HG03442 (cell line): Measurements from ENCODE around the gene SMOC2.
"Not testable (repeated sequence)": the region's sequence is repeated elsewhere in the genome, so short reads cannot be mapped to it uniquely, and the experiment has no call there.

ENCODE experiments used
- ATAC-seq: cut with Tn5 transposase; IDR thresholded peaks from one replicate; pipeline ENCODE4 v1.9.1; 2021; ENCODE audit warnings: mild to moderate bottlenecking, moderate library complexity; ENCODE audit not compliant: unreplicated experiment

SMOC2 gene

GRCh38 chr6:168674595-168674994, 233.6 kb downstream of the SMOC2 start:
- no peak for ATAC-seq

GRCh38 chr6:168675375-168675774, 234.4 kb downstream of the SMOC2 start:
- ATAC-seq = no peak

- no peak for ATAC-seq
Observed at GRCh38 chr6:168675933-168676551, 235.1 kb downstream of the SMOC2 start.

GRCh38 chr6:168676552-168677322, 235.8 kb downstream of the SMOC2 start:
- no peak for ATAC-seq

GRCh38 chr6:168677323-168677781, 236.4 kb downstream of the SMOC2 start:
- ATAC-seq = not testable (repeated sequence)

- no peak for ATAC-seq
Observed at GRCh38 chr6:168678077-168678476, 237.1 kb downstream of the SMOC2 start.

- no peak for ATAC-seq
Observed at GRCh38 chr6:168678588-168678987, 237.6 kb downstream of the SMOC2 start.

GRCh38 chr6:168681748-168682147, 240.8 kb downstream of the SMOC2 start:
- ATAC-seq = no peak

- no peak for ATAC-seq
Observed at GRCh38 chr6:168683621-168684020, 242.6 kb downstream of the SMOC2 start.

GRCh38 chr6:168684471-168684870, 243.5 kb downstream of the SMOC2 start:
- no peak for ATAC-seq

GRCh38 chr6:168684906-168685305, 243.9 kb downstream of the SMOC2 start:
- ATAC-seq = no peak

GRCh38 chr6:168686029-168686738, 245.2 kb downstream of the SMOC2 start:
- ATAC-seq = no peak

- ATAC-seq = no peak
Observed at GRCh38 chr6:168686831-168687730, 246.1 kb downstream of the SMOC2 start.

- ATAC-seq = no peak
Observed at GRCh38 chr6:168690271-168690670, 249.3 kb downstream of the SMOC2 start.

GRCh38 chr6:168691774-168692173, 250.8 kb downstream of the SMOC2 start:
- ATAC-seq = no peak

- ATAC-seq = no peak
Observed at GRCh38 chr6:168692193-168692914, 251.4 kb downstream of the SMOC2 start.

- not testable (repeated sequence) for ATAC-seq
Observed at GRCh38 chr6:168692915-168693257, 251.9 kb downstream of the SMOC2 start.

GRCh38 chr6:168694797-168695196, 253.8 kb downstream of the SMOC2 start:
- not testable (repeated sequence) for ATAC-seq

GRCh38 chr6:168695701-168696100, 254.7 kb downstream of the SMOC2 start:
- ATAC-seq = no peak

GRCh38 chr6:168698923-168699322, 257.9 kb downstream of the SMOC2 start:
- ATAC-seq = no peak
